Urinary bladder (tissue), 4 donors: ENCODE data around the gene QRSL1. TPM values are rescaled to one million over a fixed set of nuclear protein-coding genes. Genes with fewer than 3 reads are reported as not detected.
"Not testable (repeated sequence)": the region's sequence is repeated elsewhere in the genome, so short reads cannot be mapped to it uniquely, and the experiment has no call there.

ENCODE experiments used
- DNase-seq: peaks from one replicate; pipeline ENCODE4 v3.0.0-alpha.2; 2015; ENCODE audit errors: extremely low spot score
- H3K27ac ChIP-seq: one replicate; pipeline ENCODE4 v1.5.1; 2013; ENCODE audit warnings: low read depth, mild to moderate bottlenecking, moderate library complexity
- H3K36me3 ChIP-seq: one replicate; pipeline ENCODE4 v1.6.1; 2013; ENCODE audit warnings: mild to moderate bottlenecking, moderate library complexity; ENCODE audit not compliant: insufficient read depth
- H3K4me1 ChIP-seq: one replicate; pipeline ENCODE4 v1.6.1; 2013; ENCODE audit warnings: mild to moderate bottlenecking, moderate library complexity; ENCODE audit not compliant: insufficient read depth
- H3K4me3 ChIP-seq: one replicate; pipeline ENCODE4 v1.5.1; 2013; ENCODE audit warnings: low read depth, low read length
- WGBS: extraction: QIAGEN DNeasy Blood & Tissue Kit; methylation state at CpG from one replicate; pipeline ENCODE4 v1.1.7; 2013; 5-methylcytosine and 5-hydroxymethylcytosine counted together
- polyA plus RNA-seq: library from polyadenylated mRNA; stranded (reverse); fragments of 200-250 nt; gene quantifications from one replicate; pipeline ENCODE4 v1.2.3, GENCODE V29; 2013
- total RNA-seq: library from RNA; depleted of rRNA; stranded (reverse); fragments of >200 nt; gene quantifications from one replicate; pipeline ENCODE4 v1.2.3, GENCODE V29; 2014
- donor health status: healthy with polysubstance abuse.
- donor health status: healthy.

The QRSL1 gene
- total and polyA plus RNA-seq, 2 donors, result 7.5 to 21.6 TPM

GRCh38 chr6:106674541-106675229 is 45.3 kb downstream of the QRSL1 start:
- DNase-seq, result no peak
- Histone ChIP-seq H3K4me1 (no peaks in the 10 kb centered on the region), H3K4me3 (no peak overlapping the region), H3K27ac (no peak overlapping the region), H3K36me3 (no peaks in the 10 kb centered on the region)

- no peak for DNase-seq
Observed at GRCh38 chr6:106677282-106677681, 47.9 kb downstream of the QRSL1 start.

GRCh38 chr6:106684011-106684410 is 54.6 kb downstream of the QRSL1 start:
- Histone ChIP-seq H3K4me3 (no peak overlapping the region), H3K27ac (no peak overlapping the region), H3K36me3 (no peaks in the 10 kb centered on the region), H3K4me1 (no peaks in the 10 kb centered on the region)
- 94% methylated on average over 4 of the region's 4 CpGs for WGBS
- no peak for DNase-seq

More at GRCh38 chr6:106677282-106677681, 47.9 kb downstream of the QRSL1 start:
- H3K4me1 ChIP-seq, result no peaks in the 10 kb centered on the region
- no peaks in the 10 kb centered on the region for H3K36me3 ChIP-seq
- H3K4me3 ChIP-seq, result no peak overlapping the region
- H3K27ac ChIP-seq, result no peak overlapping the region
- 85% methylated on average over 3 of the region's 3 CpGs for WGBS

- Histone ChIP-seq H3K27ac (no peak overlapping the region), H3K4me3 (no peak overlapping the region), H3K36me3 (no peaks in the 10 kb centered on the region), H3K4me1 (no peaks in the 10 kb centered on the region)
- 91% methylated on average over 2 of the region's 2 CpGs for WGBS
- DNase-seq, result no peak
Observed at GRCh38 chr6:106685833-106686232, 56.5 kb downstream of the QRSL1 start.

- Histone ChIP-seq H3K4me1 (no peaks in the 10 kb centered on the region), H3K36me3 (no peaks in the 10 kb centered on the region), H3K4me3 (no peak overlapping the region), H3K27ac (no peak overlapping the region)
- 75% methylated on average over 6 of the region's 6 CpGs for WGBS
- DNase-seq, result no peak
Observed at GRCh38 chr6:106688177-106688951, 59.0 kb downstream of the QRSL1 start.

GRCh38 chr6:106692112-106692818 is 62.9 kb downstream of the QRSL1 start:
- no peak for DNase-seq
- Histone ChIP-seq H3K27ac (no peak overlapping the region), H3K4me3 (no peak overlapping the region), H3K36me3 (no peaks in the 10 kb centered on the region), H3K4me1 (no peaks in the 10 kb centered on the region)
- 33% methylated on average over 6 of the region's 6 CpGs for WGBS

- DNase-seq, result no peak
- 76% methylated on average over 3 of the region's 3 CpGs for WGBS
- Histone ChIP-seq H3K4me3 (no peak overlapping the region), H3K4me1 (no peaks in the 10 kb centered on the region), H3K36me3 (no peaks in the 10 kb centered on the region), H3K27ac (no peak overlapping the region)
Observed at GRCh38 chr6:106692819-106693208, 63.4 kb downstream of the QRSL1 start.

- no peaks in the 10 kb centered on the region for H3K36me3 ChIP-seq
- 84% methylated on average over 2 of the region's 2 CpGs for WGBS
- H3K4me3 ChIP-seq, result no peak overlapping the region
- DNase-seq, result no peak
- no peaks in the 10 kb centered on the region for H3K4me1 ChIP-seq
- H3K27ac ChIP-seq, result no peak overlapping the region
Observed at GRCh38 chr6:106693418-106693817, 64.0 kb downstream of the QRSL1 start.

- no peak for DNase-seq
- no peaks in the 10 kb centered on the region for H3K4me1 ChIP-seq
- no peak overlapping the region for H3K4me3 ChIP-seq
- no peaks in the 10 kb centered on the region for H3K36me3 ChIP-seq
- 71% methylated on average over 8 of the region's 8 CpGs for WGBS
- no peak overlapping the region for H3K27ac ChIP-seq
Observed at GRCh38 chr6:106694343-106694742, 65.0 kb downstream of the QRSL1 start.

GRCh38 chr6:106700581-106700980 is 71.2 kb downstream of the QRSL1 start:
- Histone ChIP-seq H3K4me3 (no peak overlapping the region), H3K27ac (no peak overlapping the region), H3K36me3 (no peaks in the 10 kb centered on the region), H3K4me1 (no peaks in the 10 kb centered on the region)
- no peak for DNase-seq

- not testable (repeated sequence) for H3K27ac ChIP-seq, DNase-seq, H3K36me3 ChIP-seq, H3K4me3 ChIP-seq, H3K4me1 ChIP-seq
- WGBS, result 85% methylated on average over 3 of the region's 3 CpGs
Observed at GRCh38 chr6:106701201-106701600, 71.8 kb downstream of the QRSL1 start.

GRCh38 chr6:106702046-106702445 is 72.7 kb downstream of the QRSL1 start:
- 49% methylated on average over 4 of the region's 4 CpGs for WGBS
- H3K4me1 ChIP-seq, result no peaks in the 10 kb centered on the region
- no peak overlapping the region for H3K27ac ChIP-seq

GRCh38 chr6:106702451-106703110 is 73.2 kb downstream of the QRSL1 start:
- Histone ChIP-seq H3K4me1 (no peaks in the 10 kb centered on the region), H3K36me3 (no peaks in the 10 kb centered on the region), H3K27ac (no peak overlapping the region), H3K4me3 (no peak overlapping the region)
- 42% methylated on average over 10 of the region's 10 CpGs for WGBS
- DNase-seq, result no peak

More at GRCh38 chr6:106702046-106702445, 72.7 kb downstream of the QRSL1 start:
- Histone ChIP-seq H3K4me3 (no peak overlapping the region), H3K36me3 (no peaks in the 10 kb centered on the region)
- no peak for DNase-seq
